H1 (cell line): ENCODE data around the gene GABRB2. TPM values are rescaled to one million over a fixed set of nuclear protein-coding genes. Genes with fewer than 3 reads are reported as not detected.

Experiments used
- CTCF ChIA-PET: fragments of 300-600 bp; sonication (Branson Sonifier 250); formaldehyde crosslinking; loops from one replicate; lab custom pipeline; 2021; ENCODE audit not compliant: partially characterized antibody; lab: Charles Lee
- POLR2A ChIA-PET: fragments of 300-600 bp; sonication (Branson Sonifier 250); formaldehyde crosslinking; loops from one replicate; lab custom pipeline; 2021; ENCODE audit warnings: inconsistent platforms; ENCODE audit not compliant: partially characterized antibody; lab: Charles Lee
- DNase-seq, 2 experiments: peaks; one replicate each; pipeline versions ENCODE4 v3.0.0 to v3.0.0-alpha.2; 2010 to 2022; ENCODE audit warnings: low spot score in 2 of 2, low read depth in 1 of 2, mixed read lengths in 1 of 2
- FAIRE-seq: peaks from 2 replicates; lab custom pipeline; 2011; peaks lifted over from hg19 to GRCh38; lab: Jason Lieb, UNC
- H2AFZ ChIP-seq: 2 replicates; pipeline ENCODE4 v1.8.1; 2012; ENCODE audit warnings: low read length, inconsistent platforms
- H2AK5ac ChIP-seq: 2 replicates; pipeline ENCODE4 v1.6.1; 2013; ENCODE audit warnings: low read depth, low read length
- H2BK120ac ChIP-seq: replicated peaks from 2 replicates; pipeline ENCODE3; 2013; ENCODE audit warnings: low read depth, low read length, inconsistent platforms
- H2BK12ac ChIP-seq: 2 replicates; pipeline ENCODE4 v1.6.1; 2013; ENCODE audit warnings: low read depth, low read length
- H2BK15ac ChIP-seq: 2 replicates; pipeline ENCODE4 v1.6.1; 2013; ENCODE audit warnings: low read length
- H2BK20ac ChIP-seq: 2 replicates; pipeline ENCODE4 v1.6.1; 2013; ENCODE audit warnings: low read length
- H2BK5ac ChIP-seq: 2 replicates; pipeline ENCODE4 v1.6.1; 2013; ENCODE audit warnings: low read depth, low read length
- H3K14ac ChIP-seq: 2 replicates; pipeline ENCODE4 v1.6.1; 2013; ENCODE audit warnings: inconsistent platforms; ENCODE audit not compliant: insufficient read length
- H3K18ac ChIP-seq: 2 replicates; pipeline ENCODE4 v1.6.1; 2013; ENCODE audit warnings: low read length; ENCODE audit errors: extremely low read depth
- H3K23ac ChIP-seq: 2 replicates; pipeline ENCODE4 v1.6.1; 2013; ENCODE audit warnings: inconsistent platforms; ENCODE audit not compliant: insufficient read length
- H3K23me2 ChIP-seq: 2 replicates; pipeline ENCODE4 v1.6.1; 2013; ENCODE audit warnings: low read depth, low read length
- H3K27ac ChIP-seq: 2 replicates; pipeline ENCODE4 v1.6.1; 2011; ENCODE audit warnings: low read depth, low read length, inconsistent platforms
- H3K27me3 ChIP-seq, 4 experiments: replicated peaks in 1 of 4; 1 replicate in 1 of 4; 2 replicates in 3 of 4; pipeline versions ENCODE4 v1.6.1 to v1.8.1; 2011 to 2013; ENCODE audit warnings: low read length in 3 of 4, mild to moderate bottlenecking in 3 of 4, inconsistent platforms in 2 of 4, mixed read lengths in 2 of 4, moderate library complexity in 1 of 4; ENCODE audit not compliant: control insufficient read depth in 3 of 4, insufficient read depth in 3 of 4; ENCODE audit errors: extremely low read depth in 1 of 4
- H3K36me3 ChIP-seq, 4 experiments: 2 replicates each; pipeline versions ENCODE4 v1.6.1 to v1.8.1; 2011 to 2013; ENCODE audit warnings: mild to moderate bottlenecking in 4 of 4, low read length in 3 of 4, moderate library complexity in 2 of 4, control low read depth in 1 of 4, inconsistent platforms in 1 of 4; ENCODE audit not compliant: insufficient read depth in 4 of 4, control insufficient read depth in 2 of 4
- H3K4ac ChIP-seq: replicated peaks from 2 replicates; pipeline ENCODE3; 2013; ENCODE audit warnings: low read length, low read depth, mixed read lengths, inconsistent platforms; ENCODE audit not compliant: insufficient read length
- H3K4me1 ChIP-seq, 4 experiments: replicated peaks in 1 of 4; 1 replicate in 1 of 4; 2 replicates in 3 of 4; pipeline versions ENCODE4 v1.6.1 to v1.8.1; 2011 to 2013; ENCODE audit warnings: low read length in 3 of 4, inconsistent platforms in 2 of 4, mixed read lengths in 1 of 4; ENCODE audit not compliant: insufficient read depth in 4 of 4, control insufficient read depth in 3 of 4
- H3K4me2 ChIP-seq, 2 experiments: 2 replicates each; pipeline versions ENCODE4 v1.6.1 to v1.8.1; 2011 to 2013; ENCODE audit warnings: low read depth in 2 of 2, low read length in 2 of 2, control low read depth in 1 of 2, inconsistent platforms in 1 of 2, mild to moderate bottlenecking in 1 of 2; ENCODE audit not compliant: insufficient read depth in 1 of 2
- H3K4me3 ChIP-seq, 4 experiments: fragments of 200-600, 300-600 bp in 1 of 4; sonication (generic), shearing (Covaris generic), sonication (Bioruptor Twin) in 1 of 4; 2 replicates each; pipeline versions ENCODE4 v1.5.1 to v1.8.1; 2011 to 2016; ENCODE audit warnings: low read length in 4 of 4, low read depth in 3 of 4, control low read depth in 2 of 4, inconsistent platforms in 2 of 4, mild to moderate bottlenecking in 2 of 4, mixed read lengths in 1 of 4, moderate library complexity in 1 of 4; ENCODE audit not compliant: insufficient read depth in 2 of 4; ENCODE audit errors: extremely low read depth in 1 of 4
- H3K56ac ChIP-seq: replicated peaks from 2 replicates; pipeline ENCODE3; 2013; ENCODE audit warnings: low read depth, mild to moderate bottlenecking, mixed read lengths, low read length, inconsistent platforms; ENCODE audit not compliant: insufficient read length
- H3K79me1 ChIP-seq: 2 replicates; pipeline ENCODE4 v1.6.1; 2013; ENCODE audit warnings: low read depth, low read length, control low read depth
- H3K79me2 ChIP-seq, 2 experiments: 2 replicates each; pipeline versions ENCODE4 v1.6.1 to v1.8.1; 2012 to 2013; ENCODE audit warnings: low read length in 2 of 2, mild to moderate bottlenecking in 2 of 2, inconsistent platforms in 1 of 2; ENCODE audit not compliant: insufficient read depth in 2 of 2, control insufficient read depth in 1 of 2
- H3K9ac ChIP-seq, 4 experiments: replicated peaks in 1 of 4; 1 replicate in 1 of 4; 2 replicates in 3 of 4; pipeline versions ENCODE4 v1.6.1 to v1.8.1; 2011 to 2013; ENCODE audit warnings: low read depth in 3 of 4, low read length in 3 of 4, control low read depth in 2 of 4, mild to moderate bottlenecking in 2 of 4, moderate library complexity in 2 of 4, inconsistent platforms in 1 of 4; ENCODE audit errors: extremely low read depth in 1 of 4
- H3K9me3 ChIP-seq, 2 experiments: 2 replicates each; pipeline versions ENCODE4 v1.6.1 to v1.8.1; 2012 to 2013; ENCODE audit warnings: mild to moderate bottlenecking in 2 of 2, moderate library complexity in 2 of 2, control low read depth in 1 of 2, inconsistent platforms in 1 of 2, low read depth in 1 of 2, low read length in 1 of 2, mixed read lengths in 1 of 2; ENCODE audit not compliant: insufficient read depth in 2 of 2
- H4K20me1 ChIP-seq, 2 experiments: replicated peaks in 1 of 2; 2 replicates each; pipeline versions ENCODE3 to v1.8.1; 2011 to 2013; ENCODE audit warnings: inconsistent platforms in 2 of 2, low read length in 2 of 2, mild to moderate bottlenecking in 1 of 2; ENCODE audit not compliant: insufficient read depth in 2 of 2, control insufficient read depth in 1 of 2
- H4K5ac ChIP-seq: 2 replicates; pipeline ENCODE4 v1.6.1; 2013; ENCODE audit warnings: low read length, low read depth, mixed read lengths, inconsistent platforms; ENCODE audit not compliant: insufficient read length
- H4K8ac ChIP-seq: 2 replicates; pipeline ENCODE4 v1.8.0; 2013; ENCODE audit warnings: mild to moderate bottlenecking, moderate library complexity, low read length, inconsistent platforms; ENCODE audit not compliant: insufficient read depth; ENCODE audit errors: extremely low read depth
- H4K91ac ChIP-seq: replicated peaks from 2 replicates; pipeline ENCODE3; 2013; ENCODE audit warnings: low read length, mixed read lengths, inconsistent platforms; ENCODE audit not compliant: insufficient read length
- ASH2L ChIP-seq: fragments of 200-600, 300-600 bp; sonication (generic); IDR thresholded peaks from one replicate; pipeline ENCODE4 v1.7.1; 2017; ENCODE audit warnings: low read length
- CBX5 ChIP-seq: fragments of 300-800, 300-1000 bp; sonication (generic); IDR thresholded peaks from 2 replicates; pipeline ENCODE4 v1.7.1; 2016; ENCODE audit warnings: antibody characterized with exemption, low read length, low read depth
- EP300 ChIP-seq, 2 experiments: IDR thresholded peaks; 1 replicate in 1 of 2; 2 replicates in 1 of 2; pipeline ENCODE4 v1.6.1; 2011 to 2012; ENCODE audit warnings: low read depth in 2 of 2, low read length in 2 of 2, mild to moderate bottlenecking in 2 of 2, borderline replicate concordance in 1 of 2, inconsistent platforms in 1 of 2, moderate library complexity in 1 of 2
- GTF2F1 ChIP-seq: IDR thresholded peaks from 2 replicates; pipeline ENCODE4 v1.6.1; 2012; ENCODE audit warnings: low read depth, low read length, improper control_type of control experiment, borderline replicate concordance
- HDAC2 ChIP-seq, 2 experiments: fragments of 300-600 bp in 1 of 2; sonication (generic) in 1 of 2; IDR thresholded peaks; 2 replicates each; pipeline ENCODE4 v1.6.1; 2011 to 2012; ENCODE audit warnings: low read depth in 2 of 2, low read length in 2 of 2, mild to moderate bottlenecking in 2 of 2, moderate library complexity in 2 of 2, borderline replicate concordance in 1 of 2, inconsistent platforms in 1 of 2
- RNF2 ChIP-seq: fragments of 200-900, 300-1000 bp; sonication (generic); IDR thresholded peaks from 2 replicates; pipeline ENCODE4 v1.7.1; 2016; ENCODE audit warnings: borderline replicate concordance, low read depth, mild to moderate bottlenecking, antibody characterized with exemption, low read length; ENCODE audit not compliant: poor library complexity, severe bottlenecking; ENCODE audit errors: missing control alignments
- SP2 ChIP-seq: IDR thresholded peaks from 2 replicates; pipeline ENCODE4 v1.6.1; 2012; ENCODE audit warnings: mild to moderate bottlenecking, low read length, inconsistent platforms
- WGBS, 2 experiments: shearing (Covaris generic) in 1 of 2; methylation state at CpG; one replicate each; pipeline versions ENCODE4 v1.1.6 to v1.1.7; 2013 to 2015; ENCODE audit warnings: low lambda C conversion rate in 2 of 2, mixed read lengths in 2 of 2, inconsistent platforms in 1 of 2, low coverage in 1 of 2, missing lambda C conversion rate in 1 of 2; ENCODE audit not compliant: insufficient replicate concordance in 2 of 2, insufficient coverage in 1 of 2, insufficient read length in 1 of 2; ENCODE audit errors: extremely low coverage in 1 of 2, missing lambda C conversion rate in 1 of 2; 5-methylcytosine and 5-hydroxymethylcytosine counted together
- polyA plus RNA-seq, 7 experiments: library from polyadenylated mRNA; depleted of rRNA in 3 of 7; stranded (reverse) in 5 of 7; unstranded in 2 of 7; fragments of >200 nt in 5 of 7; fragments of 200-250 nt in 2 of 7; gene quantifications; 1 replicate in 5 of 7; 2 replicates in 1 of 7; 4 replicates in 1 of 7; pipeline versions ENCODE4 v1.2.1 to v1.2.3, GENCODE V29; 2011 to 2013; ENCODE audit warnings: missing spikeins in 2 of 7, mixed read lengths in 2 of 7
- total RNA-seq: library from RNA; stranded (reverse); fragmentation: NEBNext Ultra II Directional; extraction: Animal tissue kit (Norgen Biotek cat#: 25700); gene quantifications from 2 replicates; pipeline ENCODE4 v1.2.1, GENCODE V29; 2021
- TF ChIP-seq, protein P1 (sequence below): IDR thresholded peaks from 2 replicates; pipeline ENCODE4 v1.6.1; 2012; ENCODE audit warnings: inconsistent platforms

GABRB2 gene
- total and polyA plus RNA-seq, 2 of the 8 experiments (the other 6 are each of a cell fraction or from before 2014, with no cell fraction given): 0.54 to 1.9 TPM

DNA sequence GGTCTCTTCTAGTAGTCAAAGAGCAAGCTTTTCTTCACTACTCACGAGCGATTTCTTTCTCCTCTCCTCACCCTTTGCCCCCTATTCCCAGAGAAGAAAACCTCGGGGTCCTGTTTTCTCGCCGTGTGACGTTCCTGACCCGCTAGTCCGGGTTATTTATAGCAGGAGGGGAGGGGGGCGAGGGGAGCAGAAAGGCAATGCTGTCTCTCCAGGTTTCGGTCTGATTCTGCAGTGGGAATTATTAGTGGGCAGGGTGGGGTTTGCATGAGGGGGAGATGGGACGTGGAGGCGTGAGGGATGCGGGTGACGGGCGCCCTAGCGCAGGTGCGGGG is 847 bp upstream of the GABRB2 start:
- no peak overlapping the region for H4K8ac ChIP-seq
- no peak overlapping the region for H4K5ac ChIP-seq
- TF ChIP-seq, protein P1, sequence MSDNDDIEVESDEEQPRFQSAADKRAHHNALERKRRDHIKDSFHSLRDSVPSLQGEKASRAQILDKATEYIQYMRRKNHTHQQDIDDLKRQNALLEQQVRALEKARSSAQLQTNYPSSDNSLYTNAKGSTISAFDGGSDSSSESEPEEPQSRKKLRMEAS: no peak
- TF ChIP-seq SP2 (no peak), RNF2 (peak; percentile 68), ASH2L (no peak), CBX5 (no peak), HDAC2 (IDR thresholded peaks at IDR 0.05; ENCODE audit: borderline replicate concordance in 1 of 2, low read depth in 2 of 2, low read length in 2 of 2) (0 out of 4 replicates have a peak, but pooled peaks of 1 of the 2 experiments have one; percentile 29), EP300 (IDR thresholded peaks at IDR 0.05; ENCODE audit: borderline replicate concordance in 1 of 2, low read depth in 2 of 2, low read length in 2 of 2) (no peak), GTF2F1 (no peak)
- H3K4me2 ChIP-seq: peak overlapping the region; percentile 91 to 97
- H3K23me2 ChIP-seq: peaks cover 22% of the 10 kb centered on the region
- H3K36me3 ChIP-seq: no peaks in the 10 kb centered on the region
- H4K91ac ChIP-seq: no peak overlapping the region
- H3K14ac ChIP-seq: no peak overlapping the region
- ChIA-PET POLR2A (no interaction called here), CTCF (no interaction called here)
- H2AK5ac ChIP-seq: no peak overlapping the region
- H3K4me3 ChIP-seq: peak overlapping the region; percentile 52 to 73 (median 54)
- H4K20me1 ChIP-seq: peaks cover 1 to 2% of the 10 kb centered on the region in 2 experiments
- H3K23ac ChIP-seq: no peak overlapping the region
- no peaks in the 10 kb centered on the region for H3K79me2 ChIP-seq
- peaks cover 20 to 58% (median 50%) of the 10 kb centered on the region in 4 experiments for H3K27me3 ChIP-seq
- DNase-seq (peak in 1 of 2 experiments; percentile 50), FAIRE-seq (no peak)
- H3K9ac ChIP-seq: no peak overlapping the region; a peak in 1 of 7 replicates
- WGBS, 2 experiments: 1% methylated on average over 7 of the region's 17 CpGs; no CpG with 5 or more reads in 1 of the 2 experiments
- no peak overlapping the region for H2BK5ac ChIP-seq
- no peak overlapping the region for H2BK20ac ChIP-seq
- H3K4me1 ChIP-seq: peaks cover 5 to 20% (median 13%) of the 10 kb centered on the region in 4 experiments; a peak in 6 of 7 replicates
- no peak overlapping the region for H2BK15ac ChIP-seq
- no peak overlapping the region for H3K56ac ChIP-seq
- H2AFZ ChIP-seq: no peak overlapping the region
- H2BK120ac ChIP-seq: no peak overlapping the region
- no peak overlapping the region for H3K4ac ChIP-seq
- no peak overlapping the region for H2BK12ac ChIP-seq
- H3K18ac ChIP-seq: no peak overlapping the region; the same call in 1 of the 2 replicates
- no peaks in the 10 kb centered on the region for H3K9me3 ChIP-seq
- H3K79me1 ChIP-seq: no peaks in the 10 kb centered on the region
- no peak overlapping the region for H3K27ac ChIP-seq
